GM18873 (cell line): ENCODE results near the gene HBM.
"Not testable (repeated sequence)": the region's sequence is repeated elsewhere in the genome, so short reads cannot be mapped to it uniquely, and the experiment has no call there.

Experiments
- ATAC-seq: cut with Tn5 transposase; IDR thresholded peaks from one replicate; pipeline ENCODE4 v1.9.1; 2021; ENCODE audit warnings: mild to moderate bottlenecking, moderate library complexity, moderate number of reproducible peaks; ENCODE audit not compliant: unreplicated experiment, low FRiP score

The HBM gene

GRCh38 chr16:167122-167690, 1.4 kb downstream of the HBM start:
- no peak for ATAC-seq

GRCh38 chr16:168424-168823, 2.6 kb downstream of the HBM start:
- no peak for ATAC-seq

GRCh38 chr16:169014-169413, 3.2 kb downstream of the HBM start:
- ATAC-seq: no peak

- ATAC-seq: not testable (repeated sequence)
Observed at GRCh38 chr16:170088-170507, 4.3 kb downstream of the HBM start.

- ATAC-seq: no peak
Observed at GRCh38 chr16:170788-171187, 5.0 kb downstream of the HBM start.

GRCh38 chr16:172374-172941, 6.7 kb downstream of the HBM start, which contains the start of gene HBA2:
HBA2 (plus strand) TSS chr16:172876; CDS start chr16:172913, 37 bp downstream.
- ATAC-seq: not testable (repeated sequence)

- ATAC-seq: not testable (repeated sequence)
Observed at GRCh38 chr16:173211-173854, 7.6 kb downstream of the HBM start.

- ATAC-seq: not testable (repeated sequence)
Observed at GRCh38 chr16:173928-174769, 8.4 kb downstream of the HBM start.

- ATAC-seq: no peak
Observed at GRCh38 chr16:175011-175949, 9.5 kb downstream of the HBM start.

GRCh38 chr16:176006-176405, 10.2 kb downstream of the HBM start:
- not testable (repeated sequence) for ATAC-seq

- not testable (repeated sequence) for ATAC-seq
Observed at GRCh38 chr16:176477-177382, 11.0 kb downstream of the HBM start, which contains the start of gene HBA1. HBA1 (plus strand) TSS chr16:176680; CDS start chr16:176717, 37 bp downstream.

- ATAC-seq: no peak
Observed at GRCh38 chr16:177394-177822, 11.6 kb downstream of the HBM start.

GRCh38 chr16:177981-178667, 12.3 kb downstream of the HBM start:
- ATAC-seq: no peak

GRCh38 chr16:178668-179015, 12.9 kb downstream of the HBM start:
- no peak for ATAC-seq

- ATAC-seq: no peak
Observed at GRCh38 chr16:179211-180092, 13.7 kb downstream of the HBM start.

GRCh38 chr16:180101-180675, 14.4 kb downstream of the HBM start, which contains the start of gene HBQ1:
HBQ1 (plus strand) TSS chr16:180459; CDS start chr16:180487, 28 bp downstream.
- no peak for ATAC-seq
